ENCODE results near the gene DHRS12.

GRCh38 chr13:51804295-51805172 is 571 bp upstream of the DHRS12 start:
- TF ChIP-seq CTCF (IDR thresholded peaks at IDR 0.05) (no peak), POLR2A (IDR thresholded peaks at IDR 0.05) (no peak)

Measured in testis (tissue), 2 donors.